ENCODE measurements around the gene SEC11A. TPM values are rescaled to one million over a fixed set of nuclear protein-coding genes. Genes with fewer than 3 reads are reported as not detected.
"Not testable (repeated sequence)": the region's sequence is repeated elsewhere in the genome, so short reads cannot be mapped to it uniquely, and the experiment has no call there.

The SEC11A gene
- total RNA-seq, 1 donor from 2014 or later, result 236 TPM

DNA sequence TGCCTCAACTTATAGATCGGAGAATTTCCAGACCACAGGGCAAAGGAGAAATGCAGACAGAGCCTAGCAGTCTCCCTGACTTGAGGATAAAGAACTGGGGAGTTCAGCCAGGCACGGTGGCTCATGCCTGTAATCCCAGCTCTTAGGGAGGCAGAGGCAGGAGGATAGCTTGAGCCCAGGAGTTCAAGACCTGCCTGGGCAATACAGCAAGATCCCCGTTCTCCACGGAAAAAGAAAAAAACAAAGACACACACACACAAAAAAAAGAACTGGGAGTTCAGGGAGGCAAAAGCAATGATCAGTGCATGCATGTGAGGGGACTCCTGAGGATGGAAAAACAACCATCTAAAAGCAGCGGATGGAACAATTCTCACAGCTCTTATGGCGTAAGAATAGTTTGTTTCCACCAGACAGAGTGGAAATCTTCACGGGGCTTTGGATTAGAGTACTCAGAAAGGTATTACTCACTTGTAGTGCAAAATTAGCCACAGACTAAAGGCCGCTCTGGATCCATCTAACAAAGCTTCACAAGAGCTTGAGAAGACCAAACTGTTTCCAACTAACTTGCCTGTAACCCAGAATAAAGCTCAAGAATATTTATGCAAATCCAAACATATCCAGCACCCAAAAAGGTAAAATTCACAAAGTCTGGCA is 16.3 kb downstream of the SEC11A start:
- TF ChIP-seq, protein P1, sequence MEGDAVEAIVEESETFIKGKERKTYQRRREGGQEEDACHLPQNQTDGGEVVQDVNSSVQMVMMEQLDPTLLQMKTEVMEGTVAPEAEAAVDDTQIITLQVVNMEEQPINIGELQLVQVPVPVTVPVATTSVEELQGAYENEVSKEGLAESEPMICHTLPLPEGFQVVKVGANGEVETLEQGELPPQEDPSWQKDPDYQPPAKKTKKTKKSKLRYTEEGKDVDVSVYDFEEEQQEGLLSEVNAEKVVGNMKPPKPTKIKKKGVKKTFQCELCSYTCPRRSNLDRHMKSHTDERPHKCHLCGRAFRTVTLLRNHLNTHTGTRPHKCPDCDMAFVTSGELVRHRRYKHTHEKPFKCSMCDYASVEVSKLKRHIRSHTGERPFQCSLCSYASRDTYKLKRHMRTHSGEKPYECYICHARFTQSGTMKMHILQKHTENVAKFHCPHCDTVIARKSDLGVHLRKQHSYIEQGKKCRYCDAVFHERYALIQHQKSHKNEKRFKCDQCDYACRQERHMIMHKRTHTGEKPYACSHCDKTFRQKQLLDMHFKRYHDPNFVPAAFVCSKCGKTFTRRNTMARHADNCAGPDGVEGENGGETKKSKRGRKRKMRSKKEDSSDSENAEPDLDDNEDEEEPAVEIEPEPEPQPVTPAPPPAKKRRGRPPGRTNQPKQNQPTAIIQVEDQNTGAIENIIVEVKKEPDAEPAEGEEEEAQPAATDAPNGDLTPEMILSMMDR (conservative IDR thresholded peaks at IDR 0.05; ENCODE audit: low read depth, low read length), result no peak
- H3K4me3 ChIP-seq (ENCODE audit: low read depth, low read length), result no peak overlapping the region
- no peak for DNase-seq (ENCODE audit: low read depth)

DNA sequence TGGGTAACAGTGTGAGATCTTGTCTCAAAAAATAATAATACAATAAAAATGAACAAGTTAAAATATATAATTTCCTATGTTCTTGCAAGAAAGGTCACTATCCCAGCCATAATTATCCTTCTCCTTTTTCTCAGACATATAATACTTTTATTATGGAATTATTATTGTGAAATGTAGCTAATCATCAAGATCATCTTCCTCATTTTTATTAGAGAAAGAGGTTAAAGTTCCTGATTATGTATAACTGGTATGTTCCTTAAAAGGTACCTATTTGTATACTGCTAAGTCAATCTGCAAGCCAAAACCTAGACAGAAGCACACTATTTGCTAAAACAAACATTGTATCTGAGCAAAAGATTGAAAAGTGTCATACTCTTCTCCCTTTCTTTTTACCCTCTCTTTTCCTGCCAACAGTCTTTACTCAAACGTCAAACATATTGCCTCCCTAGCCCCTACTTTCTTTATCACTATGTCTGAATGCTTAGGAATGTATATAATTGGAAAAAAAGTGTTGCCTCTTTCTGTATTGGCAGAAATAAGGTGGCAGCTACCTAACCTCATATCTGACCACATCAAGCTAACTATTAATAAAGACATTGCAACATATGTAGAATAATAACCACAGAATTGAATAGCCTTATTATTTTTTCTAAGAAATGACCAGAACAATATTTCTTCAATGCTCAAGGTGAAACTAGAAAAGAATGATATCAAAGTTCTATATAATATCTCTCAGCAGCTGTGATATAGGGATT is 18.5 kb downstream of the SEC11A start:
- TF ChIP-seq, protein P1 (conservative IDR thresholded peaks at IDR 0.05; ENCODE audit: low read depth, low read length), result no peak
- no peak overlapping the region for H3K4me3 ChIP-seq (ENCODE audit: low read depth, low read length)
- DNase-seq (ENCODE audit: low read depth), result no peak

DNA sequence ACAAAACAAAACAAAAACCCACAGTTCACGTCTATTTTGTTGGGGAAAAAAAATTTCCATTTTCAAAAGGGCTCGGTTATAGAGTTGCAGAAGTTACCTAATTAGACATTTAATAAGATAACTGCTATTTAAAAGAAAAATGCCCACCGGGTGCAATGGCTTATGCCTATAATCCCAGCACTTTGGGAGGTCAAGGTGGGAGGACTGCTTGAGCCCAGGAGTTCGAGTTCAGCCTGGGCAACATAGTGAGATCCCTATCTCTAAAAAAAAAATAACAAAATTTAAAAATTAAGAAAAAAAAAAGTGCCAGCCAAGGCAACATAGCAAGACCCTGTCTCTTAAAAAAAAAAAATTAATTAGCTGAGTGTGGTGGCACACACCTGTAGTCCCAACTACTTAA is 19.2 kb downstream of the SEC11A start:
- no peak overlapping the region for H3K4me3 ChIP-seq (ENCODE audit: low read depth, low read length)
- TF ChIP-seq, protein P1 (conservative IDR thresholded peaks at IDR 0.05; ENCODE audit: low read depth, low read length), result no peak
- DNase-seq (ENCODE audit: low read depth), result no peak

DNA sequence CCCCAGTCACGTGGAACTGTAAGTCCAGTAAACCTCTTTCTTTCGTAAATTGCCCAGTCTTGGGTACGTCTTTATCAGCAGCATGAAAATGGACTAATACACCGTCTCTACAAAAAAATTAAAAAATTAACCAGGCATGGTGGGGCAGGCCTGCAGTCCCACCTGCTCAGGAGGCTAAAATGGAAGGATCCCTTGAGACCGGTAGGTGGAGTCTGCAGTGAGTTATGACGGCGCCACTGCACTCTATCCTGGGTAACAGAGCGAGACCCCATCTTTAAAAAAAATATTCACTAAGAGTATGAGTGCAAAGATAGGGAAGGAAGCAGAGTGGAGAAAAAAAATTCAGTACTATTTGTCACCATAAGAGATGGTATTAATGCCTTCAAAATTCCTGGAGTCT is 25.6 kb downstream of the SEC11A start:
- DNase-seq (ENCODE audit: low read depth), result no peak
- no peak overlapping the region for H3K4me3 ChIP-seq (ENCODE audit: low read depth, low read length)
- TF ChIP-seq, protein P1 (conservative IDR thresholded peaks at IDR 0.05; ENCODE audit: low read depth, low read length), result no peak

DNA sequence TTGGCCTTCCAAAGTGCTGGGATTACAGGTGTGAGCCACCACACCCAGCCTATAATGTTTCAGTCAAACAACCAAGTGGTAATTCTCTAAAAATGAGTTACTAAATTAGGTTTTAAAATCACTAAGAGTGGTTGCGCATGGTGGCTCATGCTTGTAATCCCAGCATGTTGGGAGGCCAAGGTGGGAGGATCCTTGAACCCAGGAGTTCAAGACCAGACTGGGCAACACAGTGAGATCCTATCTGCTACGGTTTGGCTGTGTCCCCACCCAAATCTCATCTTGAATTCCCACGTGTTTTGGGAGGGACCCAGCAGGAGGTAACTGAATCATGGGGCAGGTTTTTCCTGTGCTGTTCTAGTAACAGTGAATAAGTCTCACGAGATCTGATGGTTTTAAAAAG is 26.1 kb downstream of the SEC11A start:
- H3K4me3 ChIP-seq (ENCODE audit: low read depth, low read length), result no peak overlapping the region
- TF ChIP-seq, protein P1 (conservative IDR thresholded peaks at IDR 0.05; ENCODE audit: low read depth, low read length), result no peak
- no peak for DNase-seq (ENCODE audit: low read depth)

DNA sequence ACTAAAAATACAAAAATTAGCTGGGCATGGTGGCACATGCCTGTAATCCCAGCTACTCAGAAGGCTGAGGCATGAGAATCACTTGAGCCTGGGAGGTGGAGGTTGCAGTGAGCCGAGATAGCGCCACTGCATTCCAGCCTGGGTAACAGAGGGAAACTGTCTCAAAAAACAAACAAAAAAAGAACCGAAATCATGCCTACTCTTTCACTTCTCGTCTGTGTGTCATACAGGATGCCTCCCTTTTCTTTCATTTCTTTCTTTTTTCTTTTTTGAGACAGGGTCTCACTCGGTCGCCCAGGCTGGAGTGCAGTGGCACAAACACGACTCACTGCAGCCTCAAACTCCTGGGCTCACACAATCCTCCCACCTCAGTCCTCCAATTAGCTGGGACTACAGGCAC is 29.5 kb downstream of the SEC11A start:
- not testable (repeated sequence) for H3K4me3 ChIP-seq (ENCODE audit: low read depth, low read length); DNase-seq (ENCODE audit: low read depth)

DNA sequence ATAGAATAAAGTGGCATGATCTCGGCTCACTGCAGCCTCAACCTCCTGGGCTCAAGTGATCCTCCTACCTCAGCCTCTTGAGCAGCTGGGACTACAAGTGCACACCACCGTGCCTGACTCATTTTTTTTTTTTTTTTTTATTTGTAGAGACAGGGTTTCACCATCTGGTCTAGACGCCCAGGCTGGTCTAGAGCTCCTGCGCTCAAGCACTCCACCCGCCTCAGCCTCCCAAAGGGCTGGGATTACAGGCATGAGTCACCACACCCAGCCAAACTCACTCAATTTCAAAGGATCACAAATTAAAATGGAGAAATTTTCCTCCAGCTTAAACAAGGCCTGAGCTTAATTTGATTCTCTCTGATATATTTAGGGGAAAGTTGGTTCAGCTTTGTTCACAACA is 30.6 kb downstream of the SEC11A start:
- no peak for DNase-seq (ENCODE audit: low read depth)
- no peak overlapping the region for H3K4me3 ChIP-seq (ENCODE audit: low read depth, low read length)
- TF ChIP-seq, protein P1 (conservative IDR thresholded peaks at IDR 0.05; ENCODE audit: low read depth, low read length), result no peak

Measured in epithelial cell of proximal tubule (primary cell).